HG03520 (cell line): ENCODE measurements around the gene NEAT1.
A peak's percentile ranks its signal among the peaks of the same experiment; 100 is the strongest.
"Not testable (repeated sequence)": the region's sequence is repeated elsewhere in the genome, so short reads cannot be mapped to it uniquely, and the experiment has no call there.

Experiments used
- ATAC-seq: cut with Tn5 transposase; IDR thresholded peaks from one replicate; pipeline ENCODE4 v1.9.1; 2021; ENCODE audit warnings: mild to moderate bottlenecking, moderate library complexity; ENCODE audit not compliant: unreplicated experiment

NEAT1 gene

GRCh38 chr11:65404638-65405339, 17.8 kb upstream of the NEAT1 start:
- ATAC-seq: no peak

DNA sequence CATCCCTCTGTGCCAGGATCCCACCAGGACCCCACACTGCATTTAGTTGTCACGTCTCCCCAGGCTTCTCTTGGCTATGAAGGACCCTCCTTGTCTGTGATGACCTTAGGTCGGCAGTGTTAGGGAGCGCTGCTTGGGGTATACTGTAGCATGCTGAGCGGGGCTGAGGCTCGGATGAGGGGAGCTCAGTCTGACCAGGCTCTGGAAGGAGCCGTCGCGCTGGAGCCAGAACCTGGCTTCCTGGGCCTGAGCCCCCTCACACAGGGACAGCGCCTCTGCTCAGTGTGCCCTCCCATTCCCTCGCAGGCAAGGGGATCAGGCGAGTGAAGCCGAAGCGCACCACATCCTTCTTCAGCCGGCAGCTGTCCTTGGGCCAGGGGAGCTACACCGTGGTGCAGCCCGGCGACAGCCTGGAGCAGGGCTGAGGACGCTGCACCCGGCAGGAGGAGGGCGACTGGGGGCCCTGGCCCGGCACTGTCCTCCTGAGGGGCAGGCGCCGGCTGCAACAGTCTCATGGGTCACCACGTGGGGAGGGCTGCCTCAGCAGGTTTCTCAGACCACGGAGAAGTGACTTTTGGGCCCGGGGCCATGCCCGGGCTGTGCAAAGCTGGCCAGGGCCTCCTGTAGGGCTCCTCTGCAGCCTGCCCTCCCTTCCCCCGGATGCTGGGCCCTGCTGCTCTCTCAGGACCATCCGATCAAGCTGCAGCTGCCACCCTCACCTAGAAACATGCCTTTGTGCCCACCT, 11.5 kb upstream of the NEAT1 start:
- no peak for ATAC-seq

DNA sequence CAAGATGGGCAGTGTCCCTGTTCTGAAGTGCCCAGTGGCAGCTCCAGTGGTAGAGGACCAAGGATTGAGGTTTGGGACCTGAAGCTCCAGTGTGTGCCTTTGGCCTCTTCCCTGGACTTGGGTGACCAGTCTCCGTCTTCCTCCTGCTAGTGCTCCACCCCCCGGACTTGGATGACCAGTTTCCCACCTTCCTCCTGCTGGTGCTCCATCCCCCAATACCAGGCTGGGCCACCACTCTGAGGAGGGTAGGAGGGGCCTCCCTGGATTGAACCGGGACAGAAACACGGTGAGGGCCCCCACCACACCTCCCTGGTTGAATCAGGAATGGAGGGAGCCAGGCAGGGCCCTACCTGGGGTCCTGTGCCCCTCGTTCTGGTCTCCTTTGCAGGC, 10.9 kb upstream of the NEAT1 start:
- no peak for ATAC-seq

GRCh38 chr11:65412271-65413076, 10.1 kb upstream of the NEAT1 start:
- no peak for ATAC-seq

DNA sequence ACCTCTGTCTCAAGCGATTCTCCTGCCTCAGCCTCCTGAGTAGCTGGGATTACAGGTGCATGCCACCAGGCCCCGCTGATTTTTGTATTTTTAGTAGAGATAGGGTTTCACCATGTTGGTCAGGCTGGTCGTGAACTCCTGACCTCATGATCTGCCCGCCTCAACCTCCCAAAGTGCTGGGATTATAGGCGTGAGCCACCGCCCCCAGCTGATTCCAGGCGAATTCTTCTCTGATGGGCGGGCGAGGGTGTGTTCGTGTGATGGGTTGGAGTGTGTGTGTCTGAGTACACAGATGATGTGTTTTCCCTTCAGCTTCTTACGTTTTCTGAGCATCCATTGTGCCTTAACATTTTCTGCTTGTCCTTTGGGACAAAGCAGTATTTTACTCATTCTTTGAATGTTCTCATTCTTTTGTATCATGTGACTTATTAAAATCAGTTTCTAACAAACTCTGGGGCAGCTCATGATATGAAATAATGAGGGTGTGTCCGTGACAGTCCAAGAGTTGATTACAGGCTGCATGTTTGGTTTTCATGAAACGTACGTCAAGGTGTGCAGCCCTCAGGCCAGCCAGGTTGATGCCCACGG, 9.4 kb upstream of the NEAT1 start:
- not testable (repeated sequence) for ATAC-seq

GRCh38 chr11:65414776-65415498, 7.7 kb upstream of the NEAT1 start:
- no peak for ATAC-seq

- ATAC-seq: no peak
These were observed 6.9 kb upstream of the NEAT1 start for GRCh38 chr11:65415499-65416340.

DNA sequence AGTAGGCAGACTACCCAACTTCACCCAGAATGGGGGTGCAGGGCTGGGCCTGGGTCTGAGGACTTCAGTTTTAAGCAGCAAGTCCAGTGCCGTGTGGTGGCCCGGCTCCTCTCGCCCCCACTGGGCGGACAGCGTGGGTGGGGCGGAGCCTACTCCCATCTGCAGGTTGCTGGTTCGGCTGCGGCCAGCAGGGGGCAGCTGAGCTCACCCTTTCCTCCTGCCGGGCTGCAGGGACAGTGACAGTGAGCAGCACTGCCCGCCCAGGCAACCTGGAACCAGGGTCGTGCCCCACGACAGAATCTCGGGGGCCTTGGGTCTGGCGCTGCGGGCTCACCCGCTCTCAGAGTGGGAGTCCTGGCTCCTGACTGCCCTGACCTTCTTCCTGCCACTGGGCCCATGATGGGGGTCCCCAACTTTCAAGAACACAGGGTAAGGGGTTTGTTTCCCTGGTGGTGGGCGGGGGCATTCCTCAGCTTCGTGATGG, 6.2 kb upstream of the NEAT1 start:
- no peak for ATAC-seq

DNA sequence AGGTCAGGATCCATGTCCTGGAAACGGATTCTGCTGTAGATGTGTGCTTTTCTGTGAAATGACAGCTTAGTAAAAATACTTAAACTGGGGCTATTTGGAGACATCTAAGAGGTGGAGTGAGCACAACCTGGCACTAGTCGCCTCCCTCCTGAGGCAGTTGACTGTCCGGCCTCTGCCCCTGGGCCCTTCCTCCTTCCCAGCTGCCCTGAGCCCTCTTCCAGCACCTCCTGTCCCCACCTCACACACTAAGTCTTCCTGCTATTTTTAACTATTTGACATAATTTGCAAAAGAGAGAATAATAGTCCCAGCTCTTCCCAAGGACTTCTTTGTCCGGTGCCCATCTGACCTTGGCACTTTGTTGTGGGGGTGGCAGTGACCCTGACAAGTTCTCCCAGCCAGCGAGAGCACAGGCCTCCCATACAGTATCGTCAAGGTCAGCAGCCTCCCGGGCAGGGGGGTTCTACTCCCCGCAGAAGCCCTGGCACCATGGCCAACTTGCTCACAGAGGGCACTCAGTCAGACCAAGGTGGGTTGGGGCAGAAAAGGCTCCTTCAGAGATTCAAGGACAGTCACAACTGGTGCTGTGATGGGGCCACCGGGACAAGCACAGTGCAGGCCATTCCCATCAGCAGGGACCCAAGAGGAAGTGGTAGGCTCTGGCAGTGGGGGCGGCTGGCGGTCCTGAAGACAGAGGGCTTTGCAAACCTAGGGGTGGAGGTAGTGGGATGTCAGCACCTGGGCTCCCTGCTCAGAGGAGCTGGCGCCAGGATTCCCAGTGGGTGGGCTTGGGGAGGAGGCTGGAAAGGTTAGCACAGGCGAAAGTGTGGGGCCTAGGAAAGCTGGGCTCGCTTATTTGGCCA, 5.5 kb upstream of the NEAT1 start:
- no peak for ATAC-seq

- ATAC-seq: no peak
These were observed 4.7 kb upstream of the NEAT1 start for GRCh38 chr11:65417702-65418430.

GRCh38 chr11:65418431-65418680, 4.2 kb upstream of the NEAT1 start:
- ATAC-seq: no peak

DNA sequence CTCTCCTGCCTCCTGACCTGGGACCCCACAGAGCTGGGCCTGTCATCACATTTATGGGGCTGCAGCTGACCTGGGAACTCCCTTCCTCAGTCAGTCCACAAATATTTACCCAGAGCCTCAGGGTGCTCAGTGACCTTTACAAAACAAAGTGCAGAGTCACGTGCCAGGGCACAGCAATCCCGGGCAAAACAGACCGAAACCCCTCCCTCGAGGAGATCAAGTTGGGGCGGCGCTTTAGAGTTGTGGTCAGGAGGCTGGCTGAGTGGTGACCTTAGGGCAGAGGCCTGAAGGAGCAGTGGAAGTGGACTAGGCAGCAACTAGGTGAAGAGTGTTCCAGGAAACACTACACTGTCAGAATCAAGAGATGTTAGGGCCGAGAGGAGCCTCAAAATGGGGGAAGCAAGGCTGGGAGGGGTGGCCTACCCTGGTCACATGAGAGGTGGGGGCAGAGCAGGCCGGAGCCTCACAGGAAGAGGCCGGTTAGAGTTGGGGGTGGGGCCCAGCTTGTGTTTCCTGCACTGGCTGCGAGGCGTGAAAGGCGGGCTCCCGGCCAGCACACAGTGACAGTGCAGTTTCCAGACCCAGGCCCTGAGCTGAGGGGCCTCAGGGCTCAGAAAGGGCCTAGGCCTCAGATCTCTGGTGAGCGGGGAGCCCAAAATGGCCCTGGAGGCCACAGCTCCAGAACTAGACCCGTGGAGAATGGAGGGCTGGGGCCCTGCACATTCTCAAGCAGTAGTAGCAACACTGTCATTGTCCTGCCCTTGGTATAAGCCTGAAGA, 3.7 kb upstream of the NEAT1 start:
- ATAC-seq: peak; percentile 29

GRCh38 chr11:65419460-65419771, 3.2 kb upstream of the NEAT1 start:
- ATAC-seq: no peak

- ATAC-seq: no peak
These were observed 2.7 kb upstream of the NEAT1 start for GRCh38 chr11:65419772-65420481.

DNA sequence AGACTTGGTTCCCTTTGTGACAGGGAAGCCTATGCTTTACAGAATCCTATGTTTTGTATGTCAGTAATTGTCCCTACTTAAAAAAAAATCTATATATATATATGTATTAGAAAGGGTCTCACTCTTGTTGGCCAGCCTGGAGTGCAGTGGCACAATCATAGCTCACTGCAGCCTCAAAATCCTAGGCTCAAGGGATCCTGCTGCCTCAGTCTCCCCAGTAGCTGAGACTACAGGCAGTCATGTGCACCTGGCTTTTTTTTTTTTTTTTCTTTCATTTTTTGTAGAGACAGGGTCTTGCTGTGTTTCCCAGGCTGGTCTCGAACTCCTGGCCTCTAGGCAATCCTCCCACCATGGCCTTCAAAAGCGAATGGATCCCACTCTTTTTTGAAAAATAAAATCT, 2.1 kb upstream of the NEAT1 start:
- ATAC-seq: no peak

GRCh38 chr11:65420979-65421793, 1.4 kb upstream of the NEAT1 start:
- ATAC-seq: no peak
